Measurements from ENCODE around the gene ATXN1L. TPM values are rescaled to one million over a fixed set of nuclear protein-coding genes. Genes with fewer than 3 reads are reported as not detected.

The ATXN1L gene
- total RNA-seq, 1 donor from 2014 or later = 28.3 TPM

DNA sequence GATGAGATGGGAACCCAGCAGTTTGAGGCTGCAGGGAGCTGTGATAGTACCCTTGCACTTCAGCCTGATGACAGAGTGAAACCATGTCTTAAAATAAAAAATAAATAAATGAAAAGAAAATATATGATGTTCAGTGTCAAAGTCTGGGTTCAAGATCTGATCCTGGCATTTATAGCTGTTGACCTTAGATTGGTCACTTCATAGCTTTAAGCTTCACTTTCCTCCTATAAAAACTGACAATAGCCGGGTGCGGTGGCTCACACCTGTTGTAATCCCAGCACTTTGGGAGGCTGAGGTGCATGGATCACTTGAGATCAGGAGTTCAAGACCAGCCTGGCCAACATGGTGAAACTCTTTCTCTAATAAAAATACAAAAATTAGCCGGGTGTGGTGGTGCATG is 43.4 kb downstream of the ATXN1L start:
- ChIA-PET CTCF (no interaction called here), POLR2A (no interaction called here)
- H3K9me3 Mint-ChIP-seq = no peaks in the 10 kb centered on the region
- no peak for ATAC-seq (ENCODE audit: low read depth)
- DNase-seq = no peak
- H3K27ac Mint-ChIP-seq = no peak overlapping the region
- peaks cover 5% of the 10 kb centered on the region for H3K36me3 Mint-ChIP-seq (ENCODE audit: low read depth)
- peaks cover 17% of the 10 kb centered on the region for H3K4me1 Mint-ChIP-seq
- H3K27me3 Mint-ChIP-seq = no peaks in the 10 kb centered on the region
- intact Hi-C loops (cut with micrococcal nuclease) = no loop called here
- no peak overlapping the region for H3K4me3 Mint-ChIP-seq
- TF ChIP-seq, protein P1, sequence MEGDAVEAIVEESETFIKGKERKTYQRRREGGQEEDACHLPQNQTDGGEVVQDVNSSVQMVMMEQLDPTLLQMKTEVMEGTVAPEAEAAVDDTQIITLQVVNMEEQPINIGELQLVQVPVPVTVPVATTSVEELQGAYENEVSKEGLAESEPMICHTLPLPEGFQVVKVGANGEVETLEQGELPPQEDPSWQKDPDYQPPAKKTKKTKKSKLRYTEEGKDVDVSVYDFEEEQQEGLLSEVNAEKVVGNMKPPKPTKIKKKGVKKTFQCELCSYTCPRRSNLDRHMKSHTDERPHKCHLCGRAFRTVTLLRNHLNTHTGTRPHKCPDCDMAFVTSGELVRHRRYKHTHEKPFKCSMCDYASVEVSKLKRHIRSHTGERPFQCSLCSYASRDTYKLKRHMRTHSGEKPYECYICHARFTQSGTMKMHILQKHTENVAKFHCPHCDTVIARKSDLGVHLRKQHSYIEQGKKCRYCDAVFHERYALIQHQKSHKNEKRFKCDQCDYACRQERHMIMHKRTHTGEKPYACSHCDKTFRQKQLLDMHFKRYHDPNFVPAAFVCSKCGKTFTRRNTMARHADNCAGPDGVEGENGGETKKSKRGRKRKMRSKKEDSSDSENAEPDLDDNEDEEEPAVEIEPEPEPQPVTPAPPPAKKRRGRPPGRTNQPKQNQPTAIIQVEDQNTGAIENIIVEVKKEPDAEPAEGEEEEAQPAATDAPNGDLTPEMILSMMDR (IDR thresholded peaks at IDR 0.05) = no peak

DNA sequence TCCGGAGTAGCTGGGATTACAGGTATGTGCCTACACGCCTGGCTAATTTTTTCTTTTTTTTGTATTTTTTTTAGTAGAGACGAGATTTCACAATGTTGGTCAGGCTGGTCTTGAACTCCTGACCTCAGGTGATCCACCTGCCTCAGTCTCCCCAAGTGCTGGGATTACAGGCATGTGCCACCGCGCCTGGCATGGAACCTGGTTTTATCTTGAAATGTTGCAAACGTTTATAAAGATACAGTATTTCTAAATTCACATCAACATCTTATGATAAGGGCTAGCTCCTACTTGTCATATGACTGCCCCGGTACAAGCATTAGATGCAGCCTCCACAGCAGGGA is 48.1 kb downstream of the ATXN1L start:
- peak overlapping the region; percentile 96 for H3K4me3 Mint-ChIP-seq
- peaks cover 19% of the 10 kb centered on the region for H3K4me1 Mint-ChIP-seq
- H3K27me3 Mint-ChIP-seq = no peaks in the 10 kb centered on the region
- ATAC-seq (ENCODE audit: low read depth) (no peak), DNase-seq (no peak)
- H3K36me3 Mint-ChIP-seq (ENCODE audit: low read depth) = peaks cover 12% of the 10 kb centered on the region
- TF ChIP-seq, protein P1 (IDR thresholded peaks at IDR 0.05) = no peak
- POLR2A ChIA-PET = interaction anchor here (0.6 to 7.8 kb wide), 9 partner anchors 9 to 167 kb away, joined by 3 to 144 read pairs (median 5); partner anchors contain the start of genes AP1G1 and ZNF821
- CTCF ChIA-PET = interaction anchor here (0.8 to 1.2 kb wide), 2 partner anchors 9 to 11 kb away, joined by 4 read pairs; no protein-coding TSS in a partner anchor
- H3K9me3 Mint-ChIP-seq = no peaks in the 10 kb centered on the region
- intact Hi-C loops (cut with micrococcal nuclease) = loop anchor here (2.0 kb wide), 5 partner anchors 13 to 171 kb away; partner anchors contain the start of gene DHODH
- peak overlapping the region; percentile 94 for H3K27ac Mint-ChIP-seq

DNA sequence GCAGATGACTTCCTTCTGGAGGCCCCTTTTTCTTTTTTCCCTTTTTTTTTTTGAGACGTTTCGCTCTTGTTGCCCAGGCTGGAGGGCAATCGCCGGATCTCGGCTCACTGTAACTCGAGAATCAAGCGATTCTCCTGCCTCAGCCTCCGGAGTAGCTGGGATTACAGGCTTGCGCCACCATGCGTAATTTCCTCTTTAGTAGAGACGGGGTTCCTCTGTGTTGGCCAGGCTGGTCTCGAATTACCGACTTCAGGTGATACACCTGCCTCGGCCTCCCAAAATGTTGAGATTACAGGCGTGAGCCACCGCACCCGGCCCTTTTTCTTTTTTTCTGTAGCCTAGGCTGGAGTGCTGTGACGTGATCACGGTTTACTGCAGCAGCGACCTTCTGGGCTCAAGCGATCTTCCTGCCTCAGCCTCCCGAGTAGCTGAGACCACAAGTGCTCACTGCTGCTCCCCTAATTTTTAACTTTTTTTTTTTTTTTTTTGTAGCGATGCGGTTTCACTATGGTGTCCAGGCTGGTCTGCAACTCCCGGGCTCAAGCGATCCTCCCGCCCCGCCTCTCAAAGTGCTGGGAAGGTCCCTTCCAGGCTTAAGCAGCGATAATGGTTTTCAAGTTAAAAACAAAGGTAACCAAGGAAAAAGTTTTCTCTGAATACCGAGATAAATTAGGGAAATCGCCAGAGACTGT is 48.6 kb downstream of the ATXN1L start:
- H3K4me3 Mint-ChIP-seq = peak overlapping the region; percentile 96
- peak overlapping the region; percentile 94 for H3K27ac Mint-ChIP-seq
- ATAC-seq (ENCODE audit: low read depth) (peak; percentile 1), DNase-seq (peak; percentile 25)
- peaks cover 14% of the 10 kb centered on the region for H3K36me3 Mint-ChIP-seq (ENCODE audit: low read depth)
- ChIA-PET POLR2A (interaction anchor here (0.6 to 7.8 kb wide), 12 partner anchors 9 to 433 kb away, joined by 3 to 144 read pairs (median 4); partner anchors contain the start of genes AP1G1, ZNF23 and ZNF821), CTCF (interaction anchor here (0.8 to 1.2 kb wide), 2 partner anchors 10 to 12 kb away, joined by 4 read pairs; no protein-coding TSS in a partner anchor)
- H3K9me3 Mint-ChIP-seq = no peaks in the 10 kb centered on the region
- peaks cover 24% of the 10 kb centered on the region for H3K4me1 Mint-ChIP-seq
- intact Hi-C loops (cut with micrococcal nuclease) = loop anchor here (2.0 kb wide), 5 partner anchors 14 to 172 kb away; partner anchors contain the start of gene DHODH
- TF ChIP-seq, protein P1 (IDR thresholded peaks at IDR 0.05) = no peak
- no peaks in the 10 kb centered on the region for H3K27me3 Mint-ChIP-seq

DNA sequence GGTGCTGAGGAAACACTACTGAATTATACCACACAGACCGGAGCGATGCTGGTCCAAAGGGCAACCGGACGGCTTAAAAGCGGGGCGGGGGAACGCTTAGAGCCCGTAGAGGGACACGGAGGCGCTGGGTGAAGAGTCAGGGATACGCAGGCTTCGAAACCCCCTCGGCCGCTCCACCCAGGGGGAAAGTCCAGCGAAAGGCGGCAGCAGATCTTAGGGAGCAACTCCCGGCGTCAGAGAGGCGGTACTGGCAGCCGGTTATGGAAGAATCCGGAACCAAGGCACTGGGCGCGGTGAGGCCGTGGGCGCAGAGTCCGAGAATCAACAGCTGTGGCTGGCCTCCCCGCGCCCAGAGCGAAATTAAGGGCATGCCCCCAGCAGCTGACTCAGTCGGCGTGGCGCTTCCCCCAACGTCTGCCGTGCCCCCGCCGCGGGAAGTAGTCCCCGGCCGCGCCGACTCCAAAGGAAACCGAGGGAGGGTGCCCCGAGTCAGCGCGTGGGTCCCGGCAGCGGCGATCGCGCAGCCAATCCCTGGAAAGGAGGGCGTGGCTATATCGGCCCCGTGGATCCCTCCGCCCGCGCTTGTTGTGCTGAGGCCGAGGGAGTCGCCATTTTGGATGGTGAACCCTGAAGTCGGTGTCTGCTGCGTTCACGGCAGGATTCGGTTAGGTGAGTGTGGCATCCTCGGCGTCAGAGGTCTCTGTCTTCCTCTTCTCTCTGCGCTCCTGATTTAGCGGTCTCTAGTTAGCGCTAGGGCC is 49.3 kb downstream of the ATXN1L start, which contains the start of gene IST1:
Gene IST1, plus strand, starts transcription at position 611 of the 758 bp plus-strand sequence. CDS start 20,110 bp downstream, outside the sequence.
- H3K27me3 Mint-ChIP-seq = no peaks in the 10 kb centered on the region
- intact Hi-C loops (cut with micrococcal nuclease) = loop anchor here (1.0 to 5.0 kb wide), 12 partner anchors 11 to 433 kb away; partner anchors contain the start of genes ATXN1L, DHODH, DHX38 and TXNL4B
- H3K27ac Mint-ChIP-seq = peak within 1 kb of the TSS; percentile 94
- ATAC-seq (ENCODE audit: low read depth) = peak; percentile 90
- H3K36me3 Mint-ChIP-seq (ENCODE audit: low read depth) = peaks cover 14% of the 10 kb centered on the region
- peaks cover 30% of the 10 kb centered on the region for H3K4me1 Mint-ChIP-seq
- POLR2A ChIA-PET = interaction anchor here (0.8 to 7.8 kb wide), 9 partner anchors 12 to 433 kb away, joined by 3 to 144 read pairs (median 4); partner anchors contain the start of genes AP1G1, ZNF23 and ZNF821
- H3K4me3 Mint-ChIP-seq = peak within 1 kb of the TSS; percentile 96
- no peaks in the 10 kb centered on the region for H3K9me3 Mint-ChIP-seq
- TF ChIP-seq, protein P1 (IDR thresholded peaks at IDR 0.05) = no peak
- peak; percentile 91 for DNase-seq
- CTCF ChIA-PET = interaction anchor here (0.6 to 0.9 kb wide), 2 partner anchors 11 to 12 kb away, joined by 3 to 4 read pairs; partner anchors contain the start of gene ZNF821

All from activated B cell treated with CpG ODN at 0.5 μM for 24 hours (primary cell).